Neuronal stem cell (in vitro differentiated cells): ENCODE results near the gene PRDM2. TPM values are rescaled to one million over a fixed set of nuclear protein-coding genes. Genes with fewer than 3 reads are reported as not detected.

Experiments used
- DNase-seq: peaks from one replicate; pipeline ENCODE4 v3.0.0-alpha.2; 2013; ENCODE audit warnings: low spot score
- H2AFZ ChIP-seq: one replicate; pipeline ENCODE4 v1.6.1; 2013; ENCODE audit warnings: mild to moderate bottlenecking, low read length, inconsistent platforms
- H2AK5ac ChIP-seq: 2 replicates; pipeline ENCODE4 v1.6.1; 2013; ENCODE audit warnings: low read depth, mild to moderate bottlenecking, inconsistent platforms, low read length, moderate library complexity, mixed read lengths
- H2BK120ac ChIP-seq: 2 replicates; pipeline ENCODE4 v1.6.1; 2013; ENCODE audit warnings: low read depth, mild to moderate bottlenecking, inconsistent platforms, low read length, moderate library complexity, mixed read lengths
- H2BK12ac ChIP-seq: one replicate; pipeline ENCODE4 v1.6.1; 2013; ENCODE audit warnings: low read length, inconsistent platforms
- H2BK15ac ChIP-seq: 2 replicates; pipeline ENCODE4 v1.6.1; 2013; ENCODE audit warnings: mild to moderate bottlenecking, low read length, inconsistent platforms, mixed read lengths
- H2BK5ac ChIP-seq: one replicate; pipeline ENCODE4 v1.6.1; 2013; ENCODE audit warnings: inconsistent platforms, mild to moderate bottlenecking, low read length, moderate library complexity
- H3K14ac ChIP-seq: one replicate; pipeline ENCODE4 v1.6.1; 2013; ENCODE audit warnings: low read length, inconsistent platforms
- H3K18ac ChIP-seq: 2 replicates; pipeline ENCODE4 v1.6.1; 2013; ENCODE audit warnings: low read length, inconsistent platforms
- H3K23ac ChIP-seq: 2 replicates; pipeline ENCODE4 v1.6.1; 2013; ENCODE audit warnings: low read depth, mild to moderate bottlenecking, mixed read lengths, low read length, inconsistent platforms; ENCODE audit not compliant: poor library complexity
- H3K27ac ChIP-seq: replicated peaks from 3 replicates; pipeline ENCODE4 v1.5.1; 2013; ENCODE audit warnings: low read length, inconsistent platforms
- H3K27me3 ChIP-seq, 3 experiments: 2 replicates each; pipeline ENCODE4 v1.6.1; 2013; ENCODE audit warnings: low read length in 3 of 3, mild to moderate bottlenecking in 2 of 3, inconsistent platforms in 1 of 3, low read depth in 1 of 3, mixed read lengths in 1 of 3, moderate library complexity in 1 of 3; ENCODE audit not compliant: control insufficient read depth in 3 of 3, insufficient read depth in 3 of 3
- H3K36me3 ChIP-seq, 2 donors: replicated peaks in 1 of 2; 2 replicates each; pipeline ENCODE4 v1.6.1; 2013; ENCODE audit warnings: low read length in 2 of 2; ENCODE audit not compliant: control insufficient read depth in 2 of 2, insufficient read depth in 2 of 2
- H3K4ac ChIP-seq: 2 replicates; pipeline ENCODE4 v1.6.1; 2013; ENCODE audit warnings: inconsistent platforms, mild to moderate bottlenecking, low read length, moderate library complexity
- H3K4me1 ChIP-seq, 2 donors: 1 replicate in 1 of 2; 2 replicates in 1 of 2; pipeline ENCODE4 v1.6.1; 2013; ENCODE audit warnings: low read length in 2 of 2, low read depth in 1 of 2; ENCODE audit not compliant: control insufficient read depth in 2 of 2, insufficient read depth in 1 of 2
- H3K4me2 ChIP-seq: one replicate; pipeline ENCODE4 v1.6.1; 2013; ENCODE audit warnings: mild to moderate bottlenecking, low read length, inconsistent platforms; ENCODE audit not compliant: insufficient read depth, poor library complexity, severe bottlenecking
- H3K4me3 ChIP-seq, 2 donors: 2 replicates each; pipeline ENCODE4 v1.5.1; 2013; ENCODE audit warnings: low read length in 2 of 2, mild to moderate bottlenecking in 2 of 2, inconsistent platforms in 1 of 2, moderate library complexity in 1 of 2
- H3K79me1 ChIP-seq: one replicate; pipeline ENCODE4 v1.6.1; 2013; ENCODE audit warnings: low read depth, mild to moderate bottlenecking, inconsistent platforms, low read length, moderate library complexity
- H3K9ac ChIP-seq: one replicate; pipeline ENCODE4 v1.6.1; 2013; ENCODE audit warnings: mild to moderate bottlenecking, low read depth, low read length, inconsistent platforms; ENCODE audit not compliant: poor library complexity
- H3K9me3 ChIP-seq, 2 donors: replicated peaks in 1 of 2; 2 replicates each; pipeline versions ENCODE3 to v1.6.1; 2013; ENCODE audit warnings: low read length in 2 of 2, mild to moderate bottlenecking in 2 of 2, inconsistent platforms in 1 of 2, low read depth in 1 of 2, mixed read lengths in 1 of 2, moderate library complexity in 1 of 2; ENCODE audit not compliant: control insufficient read depth in 2 of 2, insufficient read depth in 1 of 2
- H4K8ac ChIP-seq: one replicate; pipeline ENCODE4 v1.6.1; 2013; ENCODE audit warnings: low read depth, mild to moderate bottlenecking, inconsistent platforms, low read length, moderate library complexity
- H4K91ac ChIP-seq: one replicate; pipeline ENCODE4 v1.6.1; 2013; ENCODE audit warnings: low read length, low read depth, mild to moderate bottlenecking, inconsistent platforms; ENCODE audit not compliant: poor library complexity
- WGBS, 2 donors: extraction: QIAGEN DNeasy Blood & Tissue Kit; methylation state at CpG; one replicate each; pipeline ENCODE4 v1.1.7; 2013; ENCODE audit warnings: missing lambda C conversion rate in 2 of 2, mixed read lengths in 1 of 2; ENCODE audit not compliant: insufficient read length in 2 of 2, insufficient replicate concordance in 1 of 2; ENCODE audit errors: extremely low coverage in 2 of 2; 5-methylcytosine and 5-hydroxymethylcytosine counted together
- small RNA-seq: library from polyadenylated mRNA; stranded (forward); fragments of <200 nt; extraction: miRNeasy Mini kit (QIAGEN cat#:217004); gene quantifications from one replicate; pipeline ENCODE3, GENCODE V24; 2013; ENCODE audit not compliant: insufficient read depth

Gene PRDM2

DNA sequence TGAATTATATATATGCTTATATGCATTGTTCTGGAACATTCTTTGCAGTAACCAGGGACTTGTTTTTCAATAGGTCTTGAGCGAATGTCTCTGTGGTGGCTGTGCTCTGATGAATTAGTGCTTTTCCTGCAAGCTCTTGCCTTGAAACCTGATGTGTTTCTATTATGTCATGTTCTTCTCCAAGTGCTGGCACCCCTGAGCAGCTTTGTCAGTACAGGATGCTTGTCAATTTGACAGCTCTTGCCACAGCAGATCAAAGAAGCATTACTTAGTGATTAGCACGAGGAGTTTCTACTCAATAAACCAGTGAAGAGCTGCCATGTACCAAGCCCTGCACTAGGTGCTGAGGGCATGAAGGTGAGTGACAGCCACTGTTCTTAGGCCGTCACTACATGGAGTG, 171.9 kb downstream of the PRDM2 start:
- Histone ChIP-seq H4K8ac (no peak overlapping the region), H2BK15ac (no peak overlapping the region), H2BK5ac (no peak overlapping the region), H3K4me1 (peaks cover 0 to 5% of the 10 kb centered on the region in 2 donors), H3K9ac (no peak overlapping the region), H3K18ac (no peak overlapping the region), H2AK5ac (no peak overlapping the region), H3K9me3 (peaks cover 0 to 2% of the 10 kb centered on the region in 2 donors), H3K4me2 (no peak overlapping the region), H3K4ac (no peak overlapping the region), H3K27ac (no peak overlapping the region), H3K27me3 (peaks cover 0 to 12% (median 0%) of the 10 kb centered on the region in 3 experiments), H3K4me3 (no peak overlapping the region), H2BK120ac (no peak overlapping the region), H4K91ac (no peak overlapping the region), H3K23ac (no peak overlapping the region), H2AFZ (no peak overlapping the region), H3K14ac (no peak overlapping the region), H2BK12ac (no peak overlapping the region), H3K36me3 (no peaks in the 10 kb centered on the region), H3K79me1 (no peaks in the 10 kb centered on the region)
- no peak for DNase-seq
- WGBS, 2 donors = no CpG with 5 or more reads among the region's 3 CpGs

- Histone ChIP-seq H3K14ac (no peak overlapping the region), H2AFZ (no peak overlapping the region), H3K23ac (no peak overlapping the region), H3K27me3 (peaks cover 0 to 14% (median 0%) of the 10 kb centered on the region in 3 experiments), H3K79me1 (no peaks in the 10 kb centered on the region), H2BK12ac (no peak overlapping the region), H2BK5ac (no peak overlapping the region), H3K4ac (no peak overlapping the region), H3K4me3 (no peak overlapping the region), H3K9me3 (peaks cover 0 to 2% of the 10 kb centered on the region in 2 donors), H4K8ac (no peak overlapping the region), H3K18ac (no peak overlapping the region), H2BK15ac (no peak overlapping the region), H3K36me3 (no peaks in the 10 kb centered on the region), H2AK5ac (no peak overlapping the region), H3K4me2 (no peak overlapping the region), H3K27ac (no peak overlapping the region), H2BK120ac (no peak overlapping the region), H3K9ac (no peak overlapping the region), H4K91ac (no peak overlapping the region), H3K4me1 (peaks cover 0 to 5% of the 10 kb centered on the region in 2 donors)
- DNase-seq = no peak
- WGBS, 2 donors = no CpG with 5 or more reads among the region's 6 CpGs
These were observed 173.0 kb downstream of the PRDM2 start for GRCh38 chr1:13873032-13873431.

Small RNAs within 50 kb of the gene (small RNA-seq; reads per million reads assigned to genes)
- not detected for gene RF00564
